RWPE2 (cell line): ENCODE data around the gene TNFRSF1A.

Experiments
- ATAC-seq: fragments of 200-7000 bp; cut with Tn5 transposase; 3 replicates; pipeline ENCODE4 v1.9.1; 2021; ENCODE audit warnings: low read depth
- DNase-seq: peaks from one replicate; pipeline ENCODE4 v3.0.0-alpha.2; 2020; ENCODE audit warnings: low spot score
- H3K27ac ChIP-seq: fragments of 450-650 bp; 2 replicates; pipeline ENCODE4 v1.5.1; 2017; ENCODE audit warnings: mild to moderate bottlenecking; ENCODE audit not compliant: poor library complexity, severe bottlenecking
- H3K27me3 ChIP-seq: fragments of 250-450 bp; sonication (Bioruptor Pico); 2 replicates; pipeline ENCODE4 v1.5.1; 2021; ENCODE audit warnings: mild to moderate bottlenecking, moderate library complexity; ENCODE audit not compliant: insufficient read depth, poor library complexity, severe bottlenecking
- H3K36me3 ChIP-seq: fragments of 250-450 bp; sonication (Bioruptor Pico); 2 replicates; pipeline ENCODE4 v1.5.1; 2020; ENCODE audit warnings: low read depth, mild to moderate bottlenecking, moderate library complexity
- H3K4me1 ChIP-seq: fragments of 250-450 bp; sonication (Bioruptor Pico); 2 replicates; pipeline ENCODE4 v1.5.1; 2021; ENCODE audit warnings: mild to moderate bottlenecking, moderate library complexity; ENCODE audit not compliant: insufficient read depth, poor library complexity, severe bottlenecking
- H3K4me3 ChIP-seq: fragments of 250-450 bp; sonication (Bioruptor Pico); 2 replicates; pipeline ENCODE4 v1.5.1; 2021; ENCODE audit warnings: mild to moderate bottlenecking, moderate library complexity; ENCODE audit not compliant: severe bottlenecking
- H3K9me3 ChIP-seq: fragments of 250-450 bp; sonication (Bioruptor Pico); 2 replicates; pipeline ENCODE4 v1.5.1; 2021; ENCODE audit warnings: mild to moderate bottlenecking, moderate library complexity; ENCODE audit not compliant: severe bottlenecking
- TF ChIP-seq, protein P1 (sequence below): fragments of 450-650 bp; IDR thresholded peaks from one replicate; pipeline ENCODE4 v1.5.1; 2017; ENCODE audit warnings: mild to moderate bottlenecking, moderate library complexity; ENCODE audit not compliant: poor library complexity, severe bottlenecking

The TNFRSF1A gene

DNA sequence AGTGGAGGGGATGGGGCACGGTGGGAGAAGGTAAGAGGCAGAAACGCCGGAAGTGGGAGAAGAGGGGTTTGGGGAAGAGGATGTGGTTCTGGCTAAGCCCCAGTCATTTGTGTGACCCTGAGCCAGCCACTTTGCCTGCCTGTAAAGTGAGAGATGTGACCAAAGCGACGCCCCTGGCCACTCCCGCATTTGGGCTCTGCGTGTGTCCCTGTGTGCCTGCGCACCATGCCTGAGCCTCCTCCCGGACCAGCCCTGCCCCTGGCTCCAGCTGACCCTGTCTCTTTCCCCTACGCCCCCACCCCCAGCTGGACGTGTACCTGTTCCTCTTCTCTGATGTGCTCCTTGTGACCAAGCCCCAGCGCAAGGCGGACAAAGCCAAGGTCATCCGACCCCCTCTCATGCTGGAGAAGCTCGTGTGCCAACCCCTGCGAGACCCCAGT, 23.4 kb downstream of the TNFRSF1A start:
- H3K27ac ChIP-seq = no peak overlapping the region

DNA sequence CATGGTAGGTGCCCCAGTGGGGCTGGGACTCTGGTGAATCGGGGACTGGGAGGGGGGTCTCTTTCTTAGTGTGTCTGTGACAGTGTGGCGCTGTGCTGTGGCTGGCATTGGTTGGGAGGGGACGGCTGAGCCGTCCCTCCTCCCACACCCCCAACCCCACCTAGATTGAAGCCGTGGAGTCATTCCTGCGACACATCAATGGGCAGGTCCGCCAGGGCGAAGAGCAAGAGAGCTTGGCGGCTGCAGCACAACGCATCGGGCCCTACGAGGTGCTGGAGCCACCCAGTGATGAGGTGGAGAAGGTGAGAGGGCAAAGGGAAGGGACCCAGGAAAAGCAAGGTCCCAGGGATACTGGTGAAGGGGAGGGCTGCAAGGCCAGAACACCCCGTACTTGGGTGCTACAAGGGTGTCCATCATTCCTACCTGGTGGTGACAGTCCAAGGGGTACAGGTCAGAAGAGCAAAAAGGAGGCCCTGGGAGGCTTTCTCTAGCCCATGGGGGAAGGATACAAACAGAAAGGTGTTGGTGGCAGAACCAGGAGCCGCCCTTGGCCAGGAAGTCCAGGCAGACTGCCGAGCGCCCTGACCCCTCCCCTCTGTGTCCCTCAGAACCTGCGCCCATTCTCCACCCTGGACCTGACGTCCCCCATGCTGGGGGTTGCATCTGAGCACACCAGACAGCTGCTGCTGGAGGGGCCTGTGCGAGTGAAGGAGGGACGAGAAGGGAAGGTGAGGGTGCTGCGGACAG, 24.0 kb downstream of the TNFRSF1A start:
- Histone ChIP-seq H3K4me1 (peaks cover 8% of the 10 kb centered on the region), H3K4me3 (no peak overlapping the region), H3K27me3 (no peaks in the 10 kb centered on the region), H3K27ac (no peak overlapping the region), H3K36me3 (no peaks in the 10 kb centered on the region), H3K9me3 (no peaks in the 10 kb centered on the region)
- TF ChIP-seq, protein P1, sequence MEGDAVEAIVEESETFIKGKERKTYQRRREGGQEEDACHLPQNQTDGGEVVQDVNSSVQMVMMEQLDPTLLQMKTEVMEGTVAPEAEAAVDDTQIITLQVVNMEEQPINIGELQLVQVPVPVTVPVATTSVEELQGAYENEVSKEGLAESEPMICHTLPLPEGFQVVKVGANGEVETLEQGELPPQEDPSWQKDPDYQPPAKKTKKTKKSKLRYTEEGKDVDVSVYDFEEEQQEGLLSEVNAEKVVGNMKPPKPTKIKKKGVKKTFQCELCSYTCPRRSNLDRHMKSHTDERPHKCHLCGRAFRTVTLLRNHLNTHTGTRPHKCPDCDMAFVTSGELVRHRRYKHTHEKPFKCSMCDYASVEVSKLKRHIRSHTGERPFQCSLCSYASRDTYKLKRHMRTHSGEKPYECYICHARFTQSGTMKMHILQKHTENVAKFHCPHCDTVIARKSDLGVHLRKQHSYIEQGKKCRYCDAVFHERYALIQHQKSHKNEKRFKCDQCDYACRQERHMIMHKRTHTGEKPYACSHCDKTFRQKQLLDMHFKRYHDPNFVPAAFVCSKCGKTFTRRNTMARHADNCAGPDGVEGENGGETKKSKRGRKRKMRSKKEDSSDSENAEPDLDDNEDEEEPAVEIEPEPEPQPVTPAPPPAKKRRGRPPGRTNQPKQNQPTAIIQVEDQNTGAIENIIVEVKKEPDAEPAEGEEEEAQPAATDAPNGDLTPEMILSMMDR = no peak
- DNase-seq (no peak), ATAC-seq (no peak)

More for the DNA sequence above, 23.4 kb downstream of the TNFRSF1A start:
- Histone ChIP-seq H3K36me3 (no peaks in the 10 kb centered on the region), H3K4me1 (peaks cover 7% of the 10 kb centered on the region), H3K27me3 (no peaks in the 10 kb centered on the region), H3K9me3 (no peaks in the 10 kb centered on the region), H3K4me3 (no peak overlapping the region)
- ATAC-seq = no peak
- TF ChIP-seq, protein P1 = no peak
- DNase-seq = no peak

DNA sequence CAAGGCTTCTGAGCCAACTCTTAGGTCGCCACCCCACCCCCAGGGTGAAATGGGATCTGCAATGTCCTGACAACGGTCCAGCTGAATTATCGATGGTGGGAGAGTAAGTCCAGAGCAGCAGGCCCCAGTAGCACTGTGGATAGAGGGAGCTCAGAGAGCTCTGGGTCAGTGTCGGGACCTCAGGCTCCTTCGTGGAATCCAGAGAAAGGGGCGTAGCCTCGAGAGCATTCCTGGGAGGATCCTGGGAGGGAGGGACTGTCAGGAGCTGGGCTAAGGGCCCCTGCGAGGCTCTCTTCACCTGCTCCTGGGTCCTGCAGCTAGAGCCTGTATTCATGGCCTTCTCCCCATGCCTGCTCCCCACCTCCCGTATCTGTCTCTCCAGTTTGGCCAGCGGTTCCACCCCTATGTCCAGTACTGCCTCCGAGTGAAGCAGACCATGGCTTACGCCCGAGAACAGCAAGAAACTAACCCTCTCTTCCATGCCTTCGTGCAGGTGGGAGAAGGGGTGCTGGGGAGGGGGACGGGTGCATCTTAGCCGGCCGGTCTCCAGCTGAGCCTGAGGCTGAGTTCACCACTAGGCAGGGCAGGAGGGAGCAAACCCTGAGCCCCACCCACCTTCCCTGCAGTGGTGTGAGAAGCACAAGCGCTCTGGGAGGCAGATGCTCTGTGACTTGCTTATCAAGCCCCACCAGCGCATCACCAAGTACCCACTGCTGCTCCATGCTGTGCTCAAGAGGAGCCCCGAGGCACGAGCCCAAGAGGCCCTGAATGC, 24.8 kb downstream of the TNFRSF1A start:
- no peak for ATAC-seq
- Histone ChIP-seq H3K9me3 (no peaks in the 10 kb centered on the region), H3K4me1 (peaks cover 16% of the 10 kb centered on the region), H3K4me3 (no peak overlapping the region), H3K36me3 (no peaks in the 10 kb centered on the region), H3K27me3 (no peaks in the 10 kb centered on the region), H3K27ac (no peak overlapping the region)
- DNase-seq = no peak
- TF ChIP-seq, protein P1 = no peak

DNA sequence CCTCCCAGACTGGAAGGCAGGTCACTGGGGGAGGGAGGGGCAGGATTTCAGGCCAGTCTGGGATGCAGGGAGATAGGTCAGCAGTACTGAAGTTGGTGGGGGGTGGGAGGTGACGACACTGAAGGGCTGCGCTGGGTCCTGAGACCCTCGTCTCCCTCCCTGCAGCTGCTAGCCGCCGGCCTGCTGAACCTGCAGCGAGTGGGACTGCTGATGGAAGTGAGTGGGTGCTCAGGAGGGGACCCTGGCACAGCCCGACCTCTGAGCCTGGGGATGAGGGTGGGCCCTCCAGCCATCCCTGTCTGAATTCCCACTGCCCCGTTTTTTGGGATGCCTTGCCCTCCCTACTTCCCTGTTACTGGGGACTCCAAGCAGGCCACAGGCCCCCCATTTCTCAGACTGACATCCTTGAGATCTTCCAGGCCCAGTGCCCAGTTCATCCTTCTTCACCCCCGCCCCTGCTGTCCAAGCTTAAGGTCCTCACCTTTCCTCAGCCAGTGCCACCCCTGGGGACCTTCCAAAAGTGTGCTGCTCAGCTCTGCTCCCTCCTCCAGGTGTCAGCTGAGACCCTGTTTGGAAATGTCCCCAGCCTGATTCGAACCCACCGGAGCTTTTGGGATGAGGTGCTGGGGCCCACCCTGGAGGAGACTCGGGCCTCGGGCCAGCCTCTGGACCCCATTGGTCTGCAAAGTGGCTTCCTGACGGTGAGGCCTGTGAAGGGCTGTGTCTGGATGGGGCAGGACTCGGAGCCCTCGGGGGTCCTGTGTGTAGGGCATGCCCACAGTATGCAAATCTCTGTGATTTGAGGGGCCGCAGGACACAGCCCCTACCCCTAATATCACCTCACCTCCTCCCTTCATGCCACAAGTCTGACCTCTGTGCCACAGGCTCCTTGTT, 25.9 kb downstream of the TNFRSF1A start:
- Histone ChIP-seq H3K27ac (no peak overlapping the region), H3K4me3 (no peak overlapping the region), H3K27me3 (no peaks in the 10 kb centered on the region), H3K9me3 (no peaks in the 10 kb centered on the region), H3K4me1 (peaks cover 20% of the 10 kb centered on the region), H3K36me3 (no peaks in the 10 kb centered on the region)
- ATAC-seq (no peak), DNase-seq (no peak)
- TF ChIP-seq, protein P1 = no peak
